NK-92 (cell line): ENCODE data around the gene TNFAIP8.

Experiments used
- DNase-seq: peaks from one replicate; lab custom pipeline; 2025; ENCODE audit not compliant: unreplicated experiment; lab: John Stamatoyannopoulos, UW

The TNFAIP8 gene

DNA sequence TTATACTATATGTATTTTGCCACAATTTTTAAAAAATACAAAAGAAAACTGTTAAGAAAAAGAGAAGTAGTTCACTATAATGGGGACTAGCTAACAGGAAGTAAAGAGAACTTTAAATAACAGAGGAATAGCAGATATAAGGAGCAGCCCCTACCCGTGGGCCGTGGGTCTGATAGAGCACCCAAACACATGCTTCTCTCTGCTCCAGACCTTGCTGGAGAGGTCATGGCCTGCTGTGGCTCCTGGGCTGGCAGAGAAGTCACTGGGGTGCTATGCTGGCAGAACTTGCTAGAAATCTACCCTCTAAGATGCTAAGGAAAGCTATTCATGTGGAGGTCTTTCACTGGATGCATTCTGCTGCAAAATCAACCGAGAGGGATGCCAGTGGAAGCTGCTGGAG lies 10.0 kb upstream of the TNFAIP8 start:
- no peak for DNase-seq

DNA sequence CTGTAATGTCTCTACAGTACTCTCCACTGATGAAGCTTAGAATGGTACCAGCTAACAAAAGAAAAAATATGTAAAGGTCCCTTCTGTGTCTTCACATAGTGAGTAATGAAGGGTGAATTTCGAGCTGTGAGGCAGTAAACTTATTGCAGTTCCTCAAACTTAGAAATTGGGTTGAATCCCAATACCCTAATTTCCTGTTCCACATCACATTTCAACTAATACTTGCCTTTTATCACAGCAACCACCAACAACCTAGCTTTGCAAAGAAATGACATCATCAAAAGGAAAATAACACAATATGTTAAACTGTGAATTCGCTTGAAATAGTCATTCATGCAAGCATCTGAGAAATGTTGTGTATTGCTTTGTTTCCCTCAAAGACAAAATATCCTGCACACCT lies 9.4 kb upstream of the TNFAIP8 start:
- no peak for DNase-seq

DNA sequence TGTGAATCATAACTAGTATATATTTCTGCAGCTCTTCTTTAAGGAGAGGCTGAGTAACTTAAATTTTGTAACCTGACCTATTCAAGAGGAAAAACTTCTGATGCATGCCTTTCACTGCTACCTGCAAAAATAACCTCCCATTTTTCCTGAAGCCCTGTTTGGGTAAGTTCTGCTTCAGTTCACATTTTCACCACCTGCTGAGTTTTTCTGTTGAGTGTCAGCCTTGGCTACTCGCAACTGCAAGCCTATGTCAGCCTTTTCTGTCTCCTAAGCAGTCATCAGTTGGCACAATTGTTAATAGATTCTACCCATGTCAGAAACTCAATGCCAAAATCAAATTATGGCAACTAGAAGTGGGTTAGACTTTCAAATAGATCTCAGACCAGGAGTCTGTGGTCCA lies 8.2 kb upstream of the TNFAIP8 start:
- no peak for DNase-seq

DNA sequence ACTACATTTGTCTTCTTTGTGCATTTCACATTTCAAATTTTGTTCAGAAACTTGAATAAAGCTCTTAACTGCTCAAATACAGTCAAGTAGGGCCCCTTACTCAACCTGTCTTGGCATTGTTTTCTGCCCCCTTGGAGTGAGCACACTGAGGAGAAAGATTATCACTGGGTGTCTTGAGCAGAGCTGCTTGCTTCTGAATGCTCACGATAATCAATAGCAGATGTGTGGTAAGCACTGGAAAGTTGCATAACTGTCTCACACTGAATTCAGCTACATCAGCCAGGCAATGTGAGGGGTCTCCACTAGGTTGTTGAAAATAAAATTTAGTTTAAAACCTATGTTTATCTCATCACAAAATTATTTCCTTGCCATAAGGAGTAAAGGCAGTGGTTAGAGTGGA lies 7.8 kb upstream of the TNFAIP8 start:
- no peak for DNase-seq

DNA sequence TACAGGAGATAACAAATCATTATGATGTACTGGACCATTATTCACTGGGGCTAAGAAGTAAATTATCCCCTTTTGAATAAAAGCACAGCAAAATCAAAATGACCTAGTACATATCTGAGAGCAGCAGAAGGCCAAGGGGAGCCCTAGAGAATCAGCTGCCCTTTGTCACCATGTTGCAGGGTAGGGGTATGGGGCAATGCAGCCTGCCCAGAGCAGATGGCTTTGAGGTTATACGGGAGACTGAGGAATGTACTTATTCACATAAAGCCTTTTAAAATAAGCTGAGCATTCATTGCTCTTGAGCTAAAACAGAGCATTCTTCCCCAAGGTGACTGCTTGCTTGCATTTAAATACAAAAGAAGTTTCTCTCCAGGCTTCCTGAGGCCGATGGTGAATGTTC lies 2.6 kb upstream of the TNFAIP8 start:
- no peak for DNase-seq

GRCh38 chr5:119353686-119354366 lies 2.0 kb upstream of the TNFAIP8 start:
- no peak for DNase-seq

- no peak for DNase-seq
Observed at GRCh38 chr5:119354537-119355243, 1.1 kb upstream of the TNFAIP8 start.

DNA sequence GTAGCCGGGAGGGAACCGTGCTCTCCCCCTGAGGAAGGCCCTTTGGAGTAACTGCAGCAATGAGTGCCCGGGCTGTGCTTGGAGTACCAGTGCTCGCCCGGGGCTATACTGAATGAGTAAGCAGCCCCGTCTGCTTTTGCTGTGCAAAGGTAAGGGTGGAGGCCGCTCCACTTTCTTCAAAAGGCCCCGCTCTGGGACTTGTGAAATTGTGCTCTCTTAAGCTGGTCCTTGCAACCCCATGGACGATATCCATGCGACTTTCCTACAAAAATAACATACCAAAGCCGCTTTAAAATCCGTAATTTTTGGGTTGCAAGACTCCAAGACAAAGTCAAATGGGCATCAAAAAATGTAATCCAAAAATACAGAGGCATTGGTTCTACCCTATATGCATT lies 578 bp upstream of the TNFAIP8 start:
- no peak for DNase-seq

- no peak for DNase-seq
Observed at GRCh38 chr5:119356612-119357188, 881 bp downstream of the TNFAIP8 start.

DNA sequence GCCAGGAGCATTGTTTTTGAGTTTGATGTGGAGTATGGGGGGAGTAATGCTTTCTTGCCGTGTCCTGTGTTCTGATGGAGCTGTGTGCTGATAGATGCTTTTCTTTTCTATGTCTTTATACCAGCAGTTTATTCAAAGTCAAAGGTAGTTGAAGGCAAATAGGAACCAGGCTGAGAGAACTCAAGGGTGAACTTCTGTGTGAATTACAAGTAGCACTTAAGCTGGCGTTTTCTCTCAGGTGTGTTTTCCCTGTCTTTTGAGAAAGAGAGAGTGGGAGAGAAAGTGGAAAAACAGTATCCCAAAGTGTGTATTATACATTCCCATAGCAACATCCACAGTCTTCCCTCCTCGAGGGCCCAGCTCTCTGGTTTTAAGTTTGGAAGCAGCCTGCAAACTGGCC lies 1.5 kb downstream of the TNFAIP8 start:
- no peak for DNase-seq

GRCh38 chr5:119357808-119358529 lies 2.1 kb downstream of the TNFAIP8 start:
- DNase-seq = no peak

DNA sequence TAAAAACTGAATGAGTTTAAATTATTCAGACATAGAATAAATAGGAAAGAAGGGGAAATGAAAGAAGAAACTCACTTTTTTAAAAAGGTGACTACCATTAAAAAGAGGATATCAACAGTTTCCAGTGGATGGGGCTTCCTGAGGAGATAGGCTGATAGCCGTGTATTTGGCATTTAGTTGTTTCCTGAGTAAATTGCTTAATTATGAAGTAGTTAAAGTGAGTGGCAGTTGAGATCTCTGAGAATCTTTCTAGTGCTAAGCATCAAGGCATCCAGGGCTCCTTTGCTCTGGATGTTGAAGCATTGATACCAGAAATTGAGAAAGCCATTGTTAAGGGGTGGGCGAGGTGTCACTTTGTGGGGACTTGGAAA lies 2.7 kb downstream of the TNFAIP8 start:
- DNase-seq = no peak

DNA sequence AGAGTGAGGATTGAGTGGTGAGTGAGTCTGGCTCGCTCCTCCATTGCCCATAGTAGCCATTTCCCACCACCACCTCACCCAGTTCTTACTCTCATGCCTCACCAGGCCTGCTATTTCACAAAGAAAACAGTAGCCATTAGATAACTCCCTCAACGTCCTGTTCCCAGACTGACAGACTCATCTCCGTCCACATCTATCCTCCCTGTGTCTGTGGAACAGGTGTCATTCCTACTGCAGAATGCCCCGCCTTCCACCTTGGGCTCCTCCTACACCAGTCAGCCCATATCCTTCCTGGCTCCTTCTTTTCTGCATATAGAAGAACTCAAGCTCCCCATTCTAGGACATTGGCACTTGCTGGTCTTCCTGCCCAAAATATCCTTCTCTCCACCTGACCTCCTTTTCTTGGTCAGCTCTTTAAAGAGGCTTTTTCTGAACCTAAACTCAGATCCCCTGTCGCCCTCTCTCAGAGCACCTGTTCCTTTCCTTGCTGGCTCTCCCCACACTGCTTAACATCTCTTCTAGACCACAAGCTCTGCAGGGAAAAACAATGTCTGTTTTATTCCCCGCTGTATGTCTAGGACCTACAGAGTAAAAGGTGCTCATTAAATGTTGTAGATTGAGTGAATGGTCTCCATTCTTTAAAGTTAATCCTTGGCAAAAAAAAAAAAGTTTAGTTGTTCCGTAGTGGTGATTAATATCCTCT lies 3.2 kb downstream of the TNFAIP8 start:
- DNase-seq = no peak

DNA sequence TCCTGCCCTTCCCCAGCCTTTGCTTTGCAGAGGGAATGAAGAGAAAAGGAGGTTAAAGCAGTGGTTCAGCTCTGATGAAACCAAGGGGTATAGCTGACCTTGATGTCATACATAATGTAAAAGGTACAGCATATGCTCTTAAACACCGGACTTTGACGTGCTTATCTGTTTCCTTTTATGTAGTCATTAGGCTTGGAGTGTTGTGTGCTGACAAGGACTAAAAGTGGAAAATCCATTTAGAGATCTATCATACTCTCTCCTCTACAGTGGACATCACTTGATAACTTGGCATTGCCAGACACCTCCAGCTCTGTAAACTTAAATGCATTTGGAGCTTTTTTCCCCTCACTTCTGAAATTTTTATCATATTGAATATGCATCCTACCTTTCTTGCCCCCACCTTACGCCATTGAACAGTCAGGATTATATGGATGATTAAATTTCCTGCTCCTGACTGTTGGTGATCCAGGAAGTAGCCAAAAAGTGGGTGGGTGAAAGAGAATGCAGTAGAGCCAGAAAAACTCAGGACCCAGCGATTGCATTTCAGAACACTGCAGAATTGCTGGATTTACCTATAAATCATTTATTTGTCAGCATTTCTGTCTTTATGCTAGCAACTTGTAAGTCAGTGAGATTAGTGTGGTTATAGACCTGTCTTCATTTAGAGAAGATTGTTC lies 4.1 kb downstream of the TNFAIP8 start:
- no peak for DNase-seq

DNA sequence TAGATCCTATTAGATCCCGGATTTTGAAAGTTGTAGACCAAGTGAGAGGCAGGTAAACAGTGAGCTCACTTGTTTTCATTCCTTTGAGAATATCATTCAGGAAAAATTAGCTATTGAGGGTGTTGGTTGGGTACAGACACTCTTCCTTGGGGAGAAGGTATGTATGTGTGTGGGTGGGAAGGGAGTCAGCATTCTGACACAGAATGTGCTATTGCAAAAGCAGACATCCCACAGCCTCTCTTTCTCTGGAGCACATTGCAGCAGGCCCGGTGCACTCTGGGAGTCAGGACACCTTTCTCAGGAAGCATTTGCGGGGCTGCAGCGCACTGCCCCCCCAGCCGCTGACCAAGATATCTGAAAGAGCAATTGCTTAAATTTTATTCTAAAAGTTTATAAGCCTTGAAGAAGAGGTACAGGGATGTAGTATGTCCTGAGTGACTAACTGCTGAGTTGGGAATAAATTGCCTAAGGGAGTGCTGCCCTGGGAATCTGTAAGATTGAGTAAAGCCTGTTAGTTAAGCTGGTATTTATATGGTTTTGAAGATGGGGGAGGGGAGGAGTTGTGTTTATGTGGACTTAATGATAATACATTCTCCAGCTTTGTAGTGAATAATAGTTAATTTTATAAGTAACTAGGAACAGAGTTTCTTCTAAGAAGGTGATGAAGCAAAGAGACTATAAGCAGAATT lies 5.2 kb downstream of the TNFAIP8 start:
- DNase-seq = no peak

DNA sequence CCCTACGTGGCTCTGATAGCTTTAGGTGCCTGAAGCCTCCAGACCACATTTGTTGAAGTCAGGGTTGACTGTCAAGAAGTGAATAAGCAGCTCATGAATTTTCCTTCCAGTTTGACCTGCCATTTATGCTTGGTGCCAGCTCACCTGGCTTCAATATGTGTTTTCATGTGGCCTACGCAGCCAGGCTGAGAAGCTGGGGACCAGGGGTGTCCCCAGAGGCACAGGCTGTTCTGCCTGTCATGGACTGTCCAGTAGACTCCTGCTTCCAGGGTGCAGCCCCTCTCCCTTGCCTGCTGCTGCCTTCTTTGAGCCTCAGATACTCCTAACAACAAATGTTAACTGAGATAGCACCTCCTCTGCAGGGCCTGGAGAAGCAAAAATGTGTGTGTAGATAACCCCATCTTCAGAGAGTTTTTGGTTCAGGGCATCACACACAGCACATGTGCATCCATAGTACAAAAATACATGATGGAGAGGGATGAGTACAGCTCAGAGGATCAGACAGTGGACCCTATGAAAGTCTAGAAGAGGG lies 5.8 kb downstream of the TNFAIP8 start:
- DNase-seq = no peak

DNA sequence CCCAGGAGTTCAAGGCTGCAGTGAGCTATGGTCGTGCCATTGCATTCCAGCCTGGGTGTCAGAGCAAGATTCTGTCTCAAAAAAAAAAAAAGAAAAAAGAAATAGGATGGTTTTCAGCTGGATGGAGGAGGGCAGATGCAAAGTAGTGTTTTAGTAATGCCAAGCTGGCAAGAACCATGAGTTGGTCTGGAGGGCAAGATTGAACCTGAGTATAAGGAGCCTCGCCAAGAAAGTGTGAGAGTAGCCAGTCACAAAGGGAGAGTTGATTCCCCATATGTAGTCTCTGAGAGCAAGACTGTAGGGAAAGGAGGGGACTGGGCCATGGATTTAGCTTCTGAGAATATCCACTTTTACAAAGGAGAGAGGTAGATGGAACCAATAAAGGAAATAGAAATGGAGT lies 6.9 kb downstream of the TNFAIP8 start:
- no peak for DNase-seq

DNA sequence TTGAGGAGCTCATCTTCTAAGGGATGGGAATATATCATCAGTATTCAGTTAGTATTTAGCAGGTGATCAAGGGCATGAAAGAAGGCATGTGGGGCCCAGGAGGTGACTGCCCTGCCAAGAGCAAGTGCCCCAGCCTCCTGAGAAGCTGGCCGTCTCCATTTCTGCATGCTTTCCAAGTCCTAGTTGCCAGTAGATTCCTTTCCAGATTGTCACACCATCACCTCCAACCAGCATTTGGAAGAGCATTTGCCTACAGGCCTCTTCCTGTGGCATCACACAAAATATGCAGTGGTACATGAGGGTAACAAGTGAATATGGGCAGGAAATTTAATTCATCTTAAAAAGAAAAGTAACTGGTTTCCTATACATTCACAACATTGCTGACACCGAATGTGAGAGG lies 7.5 kb downstream of the TNFAIP8 start:
- no peak for DNase-seq

DNA sequence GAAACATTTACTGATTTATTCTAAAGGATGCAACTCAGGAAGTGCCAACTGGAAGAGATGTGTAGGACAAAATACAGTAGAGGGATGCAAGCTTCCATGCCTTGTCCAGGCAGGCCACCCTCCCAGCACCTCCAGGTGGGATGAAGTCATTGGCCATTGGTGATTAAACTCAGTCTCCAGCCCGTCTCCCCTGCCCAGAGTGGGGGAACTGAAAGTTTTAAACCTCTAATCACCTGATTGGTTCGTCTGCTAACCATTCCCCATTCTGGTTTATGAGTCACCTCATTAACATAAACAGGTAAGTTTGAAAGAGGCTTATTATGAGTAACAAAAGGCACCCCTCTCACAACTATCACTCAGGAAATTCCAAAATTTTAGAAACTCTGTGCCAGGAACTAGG lies 8.1 kb downstream of the TNFAIP8 start:
- no peak for DNase-seq
